UCSD-AML1 (cell line): ENCODE results near the gene BRINP3.
"Not testable (repeated sequence)": the region's sequence is repeated elsewhere in the genome, so short reads cannot be mapped to it uniquely, and the experiment has no call there.

Experiments
- DNase-seq: peaks from one replicate; lab custom pipeline; 2025; ENCODE audit not compliant: unreplicated experiment; lab: John Stamatoyannopoulos, UW

Gene BRINP3

DNA sequence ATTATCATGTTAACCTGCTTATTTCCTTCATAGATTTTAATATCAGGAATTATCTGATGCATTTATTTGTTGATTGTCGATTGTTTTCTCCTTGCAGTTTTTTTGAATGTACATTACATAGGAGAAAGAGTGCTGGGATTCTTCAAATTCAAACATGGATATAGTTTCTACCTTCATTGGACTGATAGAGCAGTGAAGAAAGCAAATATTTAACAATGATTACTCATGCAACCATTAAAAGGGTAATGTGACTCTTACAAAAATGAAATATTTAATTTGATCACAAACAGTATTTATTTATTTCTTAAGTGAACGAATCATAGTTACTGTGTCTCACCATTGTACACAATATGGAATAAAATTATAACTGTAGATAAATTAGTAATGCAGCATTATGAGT is 350.9 kb downstream of the BRINP3 start:
- no peak for DNase-seq

DNA sequence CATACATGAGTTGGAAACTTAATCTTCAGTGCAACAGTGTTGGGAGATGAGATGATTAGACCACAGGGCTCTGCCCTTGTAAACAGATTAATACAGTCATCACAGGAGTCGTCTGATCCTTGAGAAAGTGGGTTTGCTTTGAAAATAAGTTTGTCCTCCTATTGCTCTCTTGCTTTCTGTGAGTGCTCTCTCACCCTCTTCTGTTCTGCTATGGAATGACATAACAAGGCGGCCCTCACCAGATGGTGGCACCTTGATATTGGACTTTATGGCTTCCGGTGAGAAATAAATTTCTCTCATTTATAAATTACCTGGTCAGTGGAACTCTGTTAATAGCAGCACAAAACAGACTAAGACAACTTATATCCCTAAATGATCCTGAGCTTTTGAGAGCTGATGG is 353.6 kb downstream of the BRINP3 start:
- DNase-seq = no peak

DNA sequence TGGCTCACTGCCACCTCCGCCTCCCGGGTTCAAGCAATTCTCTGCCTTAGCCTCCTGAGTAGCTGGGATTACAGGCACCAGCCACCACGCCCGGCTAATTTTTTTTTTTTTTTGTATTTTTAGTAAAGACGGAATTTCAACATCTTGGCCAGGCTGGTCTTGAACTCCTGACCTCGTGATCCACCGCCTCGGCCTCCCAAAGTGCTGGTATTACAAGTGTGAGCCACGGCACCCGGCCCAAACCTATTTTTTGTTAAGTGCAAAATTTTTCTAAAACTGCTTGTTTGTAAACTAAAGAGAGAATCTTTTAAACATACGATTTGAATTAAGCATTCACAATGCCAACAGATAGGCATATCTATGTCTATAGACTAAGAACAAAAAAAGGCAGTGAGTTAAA is 357.1 kb downstream of the BRINP3 start:
- not testable (repeated sequence) for DNase-seq

DNA sequence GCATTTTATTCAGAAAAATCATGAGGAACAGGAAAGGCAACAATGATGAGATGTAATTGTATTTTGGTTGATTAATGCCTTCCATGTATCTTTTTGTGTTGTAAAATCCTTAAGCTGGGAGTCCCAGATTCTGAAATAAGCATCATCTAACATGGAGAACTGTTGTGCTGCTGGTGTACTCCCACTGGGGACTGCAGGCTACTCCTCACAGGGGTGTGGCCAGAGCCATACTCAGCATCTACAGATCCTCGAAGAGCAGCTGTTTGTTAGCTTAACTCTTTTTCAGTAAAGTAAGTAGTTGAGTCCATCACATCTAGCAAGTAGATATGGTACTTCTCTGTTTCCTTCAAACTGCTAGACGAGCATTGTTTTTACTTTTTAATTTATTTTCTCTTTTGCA is 358.0 kb downstream of the BRINP3 start:
- no peak for DNase-seq

DNA sequence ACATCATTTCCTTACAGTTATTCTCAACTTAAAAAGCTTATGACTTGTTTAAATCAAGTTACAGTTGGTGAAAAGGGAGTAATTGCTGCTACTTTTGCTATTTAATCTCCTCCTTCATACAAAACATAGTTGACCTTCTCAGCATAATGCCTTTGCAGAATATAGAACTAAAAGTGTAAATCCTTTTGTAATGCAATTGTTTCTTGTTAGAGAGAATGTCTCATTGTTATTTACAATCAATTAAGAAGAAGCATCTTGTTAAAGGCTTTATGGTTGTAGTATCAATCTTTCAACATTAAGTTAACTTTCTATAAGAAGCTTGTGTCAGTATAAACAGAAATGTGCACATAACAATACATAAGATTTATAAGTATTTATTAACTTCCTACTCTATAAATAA is 360.7 kb downstream of the BRINP3 start:
- no peak for DNase-seq

DNA sequence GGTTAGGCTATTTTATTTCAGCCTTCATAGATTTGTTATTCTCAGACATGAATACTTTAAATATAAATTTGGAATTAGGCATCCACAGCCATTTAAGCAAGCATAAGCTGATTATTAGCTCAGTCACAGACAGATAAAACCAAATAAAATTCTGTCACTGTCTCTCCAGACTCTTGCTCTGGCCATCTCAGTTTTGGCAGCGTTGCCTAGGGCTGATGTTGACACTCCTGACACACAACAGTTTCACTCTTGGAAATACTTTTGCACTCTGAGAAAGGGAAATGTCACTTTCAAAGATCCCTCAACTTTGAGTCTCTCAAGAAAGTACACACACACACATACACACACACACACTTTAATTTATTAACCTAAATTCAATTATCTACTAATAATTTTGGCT is 372.7 kb downstream of the BRINP3 start:
- DNase-seq = no peak

DNA sequence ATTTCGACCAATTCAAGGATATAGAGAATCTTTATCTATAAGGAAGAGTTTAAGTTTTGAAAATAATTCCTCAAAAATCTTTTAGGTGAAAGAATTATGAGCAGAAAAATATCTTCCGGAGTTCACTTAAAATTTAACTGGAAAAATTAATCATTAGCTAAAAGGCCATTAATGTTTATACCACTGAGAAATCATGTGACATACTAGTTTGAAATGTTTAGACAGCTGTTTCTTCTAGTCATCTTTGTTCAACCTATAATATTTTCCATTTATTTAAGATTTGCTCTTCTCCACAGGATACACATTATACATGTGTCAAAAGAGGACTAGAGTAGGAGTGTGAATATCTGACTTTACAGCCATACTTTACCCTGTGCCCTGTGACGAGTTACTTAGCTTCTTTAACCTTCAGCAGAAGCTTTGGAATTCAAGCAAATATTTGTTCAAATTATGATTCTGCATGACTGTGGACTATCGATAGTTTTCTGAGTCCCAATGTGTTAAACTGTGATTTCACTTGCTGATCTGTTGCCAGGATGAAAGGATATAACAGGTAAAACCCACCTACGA is 374.8 kb downstream of the BRINP3 start:
- DNase-seq = no peak

DNA sequence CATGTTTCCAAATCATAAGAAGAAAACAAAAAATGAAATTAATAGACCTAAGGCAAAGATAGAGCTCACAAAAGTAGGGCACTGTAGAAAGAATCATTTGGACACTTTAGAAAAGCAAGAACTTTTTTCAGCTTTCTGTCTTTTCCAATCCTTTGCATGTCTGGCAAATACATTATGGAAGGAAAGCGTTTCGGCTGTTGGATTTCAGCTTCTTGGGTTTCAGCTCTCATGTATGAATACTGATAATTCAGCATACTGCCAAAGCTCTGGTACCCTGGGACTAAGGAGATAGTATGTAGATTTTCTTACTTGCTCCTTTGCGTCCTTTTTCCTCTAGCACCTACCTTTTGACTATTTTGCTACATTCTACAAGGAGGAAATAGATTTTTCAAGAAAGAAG is 375.9 kb downstream of the BRINP3 start:
- DNase-seq = no peak

DNA sequence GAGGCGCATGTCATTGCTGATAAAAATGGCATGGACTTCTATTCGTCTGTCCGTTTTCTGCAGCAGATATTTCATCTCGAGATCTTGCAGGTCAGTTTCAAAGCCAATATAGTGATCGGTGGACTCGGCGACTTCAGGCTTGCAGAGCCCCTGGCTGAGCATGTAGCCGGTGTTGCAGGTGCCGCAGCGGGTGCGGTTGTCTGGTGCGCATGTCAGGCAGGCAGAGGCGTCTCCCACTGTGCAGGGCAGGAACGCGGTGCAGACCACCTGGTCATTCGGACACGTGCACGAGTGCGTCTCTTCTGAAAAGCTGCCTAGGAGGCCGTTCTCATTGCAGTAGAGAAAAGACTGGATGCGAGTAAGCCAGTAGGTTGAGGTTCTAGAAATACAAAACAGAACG is 378.9 kb downstream of the BRINP3 start:
- peak; percentile 1 for DNase-seq

DNA sequence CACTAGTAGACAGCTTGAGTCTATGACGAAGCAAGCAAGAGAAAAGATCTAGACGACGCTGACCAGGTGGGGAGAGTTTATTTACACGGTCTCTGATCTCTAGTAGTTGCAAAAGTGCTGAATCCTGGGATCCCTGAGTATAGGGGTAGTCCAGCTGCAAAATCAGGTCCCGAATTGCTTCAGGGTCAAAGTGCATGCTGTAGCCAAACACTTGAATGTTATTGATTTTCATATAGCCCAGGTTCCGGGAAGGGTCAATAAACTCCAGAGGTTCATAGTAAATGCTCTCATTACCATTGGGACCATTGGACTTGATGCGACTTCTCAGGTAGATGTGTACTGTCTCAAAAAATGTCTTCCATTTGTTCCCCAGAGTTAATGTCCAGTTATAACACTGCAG is 379.6 kb downstream of the BRINP3 start:
- DNase-seq = peak; percentile 1

DNA sequence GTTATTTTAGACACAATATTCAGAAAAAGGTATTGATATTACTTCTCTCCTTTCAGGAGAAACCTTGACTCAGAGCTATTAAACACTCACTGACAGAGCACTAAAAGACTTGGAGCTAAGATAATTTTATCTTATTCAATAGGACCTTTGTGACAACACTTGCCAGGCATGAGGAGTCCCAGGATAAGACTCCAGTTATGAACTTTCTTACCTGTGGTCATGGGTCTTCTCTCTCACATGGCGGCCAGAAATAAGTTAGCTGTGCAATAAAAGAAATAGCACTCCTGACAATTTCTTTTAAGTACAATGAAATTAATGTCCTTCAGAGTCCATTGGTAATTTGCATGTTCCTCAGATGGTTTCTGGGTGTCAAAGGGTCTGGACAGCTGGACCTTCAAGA is 382.1 kb downstream of the BRINP3 start:
- DNase-seq = no peak

DNA sequence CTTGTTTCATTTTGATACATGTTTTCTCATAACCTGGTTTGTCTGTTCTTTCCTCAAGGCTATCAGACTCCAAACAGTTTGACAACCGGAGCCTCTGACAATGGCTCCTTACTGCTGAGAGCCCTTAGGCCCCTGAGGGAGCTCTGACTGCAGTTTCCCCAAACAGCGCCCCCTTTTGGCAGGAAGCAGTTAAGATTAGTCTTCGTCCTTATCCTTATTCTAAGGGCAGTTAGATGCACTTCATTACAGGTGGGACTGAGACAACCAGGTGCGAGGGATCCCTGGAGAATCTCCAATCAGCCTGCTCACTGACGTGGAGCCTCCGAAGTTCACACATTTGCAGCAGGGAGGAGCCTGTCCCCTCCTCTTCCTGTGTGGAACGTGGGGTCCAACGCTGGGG is 393.1 kb downstream of the BRINP3 start:
- peak; percentile 4 for DNase-seq

DNA sequence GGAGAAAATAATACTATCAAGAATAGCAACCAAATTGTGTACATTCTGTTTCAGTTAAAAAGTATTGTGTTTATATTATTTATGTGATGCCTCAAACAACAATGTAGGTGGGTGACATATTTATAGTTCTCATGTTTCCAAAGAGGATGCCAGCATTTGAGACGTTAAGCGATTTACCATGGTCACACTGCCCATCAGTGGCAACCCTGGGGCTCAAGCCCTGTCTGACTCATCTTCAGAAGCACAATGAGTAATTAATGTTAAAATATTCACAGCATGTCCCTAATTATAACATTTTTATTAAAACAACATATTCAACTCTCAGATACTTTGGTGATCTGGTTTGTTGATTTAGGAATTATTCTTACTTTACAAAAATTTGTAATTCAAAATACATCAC is 409.4 kb downstream of the BRINP3 start:
- DNase-seq = no peak

DNA sequence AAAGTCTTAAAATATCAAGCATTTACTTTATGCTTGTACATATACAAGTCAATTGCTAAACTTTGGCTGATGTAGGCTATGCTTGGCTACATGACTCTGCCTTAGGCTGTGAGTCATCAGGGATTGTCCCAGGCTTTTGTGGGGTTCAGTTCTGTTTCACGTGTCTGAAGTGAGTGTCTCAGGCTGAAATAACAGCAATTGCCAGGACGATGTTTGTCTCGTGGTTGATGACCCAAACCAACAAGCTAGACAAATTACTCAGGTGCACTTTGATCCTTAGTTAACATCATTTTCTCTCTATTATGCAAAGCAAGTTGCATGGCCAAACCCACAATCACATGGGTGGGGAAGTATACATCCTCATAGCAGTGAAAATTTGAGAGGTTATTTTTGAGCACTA is 410.1 kb downstream of the BRINP3 start:
- DNase-seq = no peak

DNA sequence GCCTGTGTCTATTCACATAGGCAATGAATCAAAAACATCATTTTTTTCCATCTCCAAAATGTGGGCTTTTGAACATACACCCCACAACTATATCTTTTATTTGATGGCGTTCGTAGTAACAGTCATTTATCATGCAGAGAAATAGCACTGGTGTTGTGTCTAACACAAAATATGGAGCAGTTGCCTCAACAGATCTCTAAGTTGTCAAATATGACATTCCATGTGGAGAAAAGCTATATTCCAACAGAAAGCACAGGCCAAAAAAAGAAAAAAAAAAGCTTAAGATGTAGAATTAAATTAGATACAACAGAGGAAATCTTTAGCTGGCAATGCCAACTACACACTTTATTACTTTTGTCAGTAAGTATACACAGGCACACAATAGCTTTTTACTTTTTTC is 411.7 kb downstream of the BRINP3 start:
- DNase-seq = no peak

DNA sequence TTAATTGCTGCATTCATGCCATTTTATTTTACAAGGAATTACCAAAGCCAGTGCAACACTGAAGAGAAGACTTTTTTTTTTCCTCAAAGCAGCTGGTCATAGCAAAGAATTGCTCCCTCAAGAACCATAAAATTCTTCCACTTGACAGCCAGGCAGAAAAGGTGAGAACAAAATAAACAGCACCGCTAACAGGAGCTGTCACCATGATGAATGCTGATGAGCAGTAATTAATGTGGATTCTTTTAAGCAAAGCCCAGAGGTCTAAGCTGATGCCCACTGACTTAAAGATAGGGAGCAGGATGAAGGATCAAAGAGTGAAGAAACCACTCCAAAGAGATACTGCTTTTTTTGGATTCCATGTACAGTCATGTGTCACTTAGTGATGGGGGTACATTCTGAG is 428.4 kb downstream of the BRINP3 start:
- no peak for DNase-seq
